Muscle layer of colon (tissue), 2 donors: ENCODE measurements around the gene FAAP100.
A peak's percentile ranks its signal among the peaks of the same experiment; 100 is the strongest.

Experiments
- H3K27ac ChIP-seq: one replicate; pipeline ENCODE4 v1.7.0; 2013; ENCODE audit warnings: low read depth, mild to moderate bottlenecking, low read length, moderate library complexity
- H3K27me3 ChIP-seq, 2 donors: one replicate each; pipeline ENCODE4 v1.7.0; 2013; ENCODE audit warnings: low read length in 2 of 2, mild to moderate bottlenecking in 2 of 2; ENCODE audit not compliant: insufficient read depth in 2 of 2, control insufficient read depth in 1 of 2
- H3K36me3 ChIP-seq: one replicate; pipeline ENCODE4 v1.7.0; 2013; ENCODE audit warnings: mild to moderate bottlenecking, low read length; ENCODE audit not compliant: insufficient read depth
- H3K4me1 ChIP-seq: one replicate; pipeline ENCODE4 v1.7.0; 2013; ENCODE audit warnings: mild to moderate bottlenecking, low read length; ENCODE audit not compliant: insufficient read depth
- H3K4me3 ChIP-seq, 2 donors: one replicate each; pipeline ENCODE4 v1.7.0; 2013; ENCODE audit warnings: low read length in 2 of 2, low read depth in 1 of 2, mild to moderate bottlenecking in 1 of 2, moderate library complexity in 1 of 2
- H3K9ac ChIP-seq: one replicate; pipeline ENCODE4 v1.7.0; 2013; ENCODE audit warnings: low read length
- H3K9me3 ChIP-seq: one replicate; pipeline ENCODE4 v1.7.0; 2013; ENCODE audit warnings: mild to moderate bottlenecking, low read length
- donor health status: abdominal sarcoma.
- donor health status: Adenocarcinoma of cecum.

Gene FAAP100

DNA sequence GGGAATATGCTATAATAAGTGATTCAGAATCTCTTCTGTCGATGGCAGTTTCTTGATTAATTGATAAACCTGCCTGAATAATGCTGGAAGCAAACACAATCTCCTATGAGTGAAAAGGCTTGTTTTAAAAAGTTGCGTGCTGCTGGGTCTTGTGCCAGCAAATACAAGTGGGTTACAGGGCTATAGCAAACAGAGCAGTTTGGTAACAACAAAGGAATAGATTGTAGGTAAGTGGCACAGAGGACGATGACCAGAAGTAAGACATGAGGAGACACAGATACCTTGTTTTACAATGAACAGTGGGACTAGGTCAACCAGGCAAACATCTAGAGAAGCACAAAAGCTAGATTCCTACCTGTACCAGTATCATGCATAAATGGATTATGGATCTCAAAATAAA, 23.7 kb upstream of the FAAP100 start:
- H3K27ac ChIP-seq, result no peak overlapping the region
- peaks cover 16% of the 10 kb centered on the region for H3K4me1 ChIP-seq
- H3K27me3 ChIP-seq, result no peaks in the 10 kb centered on the region
- H3K9ac ChIP-seq, result no peak overlapping the region
- H3K36me3 ChIP-seq, result peaks cover 41% of the 10 kb centered on the region
- no peaks in the 10 kb centered on the region for H3K9me3 ChIP-seq
- H3K4me3 ChIP-seq, result no peak overlapping the region

DNA sequence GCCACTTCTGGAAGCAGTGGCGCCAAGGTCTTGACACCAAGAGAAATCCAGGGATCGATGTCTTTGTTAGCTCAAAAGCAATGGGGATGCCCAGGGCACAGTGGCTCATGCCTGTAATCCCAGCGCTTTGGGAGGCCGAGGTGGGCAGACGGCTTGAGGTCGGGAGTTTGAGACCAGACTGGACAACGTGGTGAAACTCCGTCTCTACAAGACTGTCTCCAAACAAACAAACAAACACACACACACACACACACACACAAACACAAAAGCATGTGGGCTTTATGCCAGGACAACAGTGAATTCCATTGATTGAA, 22.4 kb upstream of the FAAP100 start:
- Histone ChIP-seq H3K4me1 (peaks cover 16% of the 10 kb centered on the region), H3K27me3 (no peaks in the 10 kb centered on the region), H3K4me3 (no peak overlapping the region), H3K9me3 (no peaks in the 10 kb centered on the region), H3K36me3 (peaks cover 48% of the 10 kb centered on the region), H3K9ac (no peak overlapping the region), H3K27ac (no peak overlapping the region)

DNA sequence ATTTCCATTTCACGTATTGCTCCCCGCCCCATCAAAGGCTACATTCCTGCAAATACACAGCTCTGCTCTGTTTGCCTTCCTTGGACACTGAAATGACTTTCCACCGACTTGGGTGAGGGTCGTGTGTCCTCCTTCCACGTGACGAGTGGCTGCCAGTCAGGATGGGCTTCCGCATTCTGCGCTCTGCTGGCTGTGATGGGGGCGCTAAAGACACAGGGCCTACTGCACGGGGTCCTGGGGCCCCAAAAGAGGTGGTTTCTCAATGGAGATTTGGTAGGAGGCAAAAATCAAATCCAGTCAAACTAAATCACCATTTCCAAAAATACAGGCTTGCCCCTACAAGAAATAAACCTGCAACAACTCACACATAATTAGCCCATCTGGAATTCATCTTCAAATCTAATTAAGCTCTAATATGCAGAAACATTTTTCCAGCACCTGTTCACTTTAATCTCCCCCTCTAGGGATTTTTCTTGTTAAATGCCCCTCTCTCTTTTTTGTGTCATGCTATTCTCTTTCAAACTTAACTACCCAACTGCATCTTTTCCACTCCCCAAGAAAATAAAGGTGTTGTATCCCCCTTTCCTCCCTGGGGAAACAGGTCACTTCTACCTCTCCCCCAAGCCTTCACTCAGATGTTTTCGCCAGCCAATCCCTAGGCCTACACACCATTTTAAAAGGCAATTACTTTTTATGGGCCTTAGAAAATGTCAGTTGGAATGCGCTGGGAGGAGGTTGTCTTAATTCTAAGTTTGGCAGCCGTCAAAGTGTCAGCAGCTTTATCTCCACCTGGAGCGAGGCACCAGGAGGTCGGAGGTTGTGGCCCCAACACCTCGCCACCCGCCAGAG, 21.9 kb upstream of the FAAP100 start:
- peaks cover 16% of the 10 kb centered on the region for H3K4me1 ChIP-seq
- no peaks in the 10 kb centered on the region for H3K9me3 ChIP-seq
- no peak overlapping the region for H3K27ac ChIP-seq
- H3K27me3 ChIP-seq, result no peaks in the 10 kb centered on the region
- H3K36me3 ChIP-seq, result peaks cover 50% of the 10 kb centered on the region
- no peak overlapping the region for H3K9ac ChIP-seq
- no peak overlapping the region for H3K4me3 ChIP-seq

DNA sequence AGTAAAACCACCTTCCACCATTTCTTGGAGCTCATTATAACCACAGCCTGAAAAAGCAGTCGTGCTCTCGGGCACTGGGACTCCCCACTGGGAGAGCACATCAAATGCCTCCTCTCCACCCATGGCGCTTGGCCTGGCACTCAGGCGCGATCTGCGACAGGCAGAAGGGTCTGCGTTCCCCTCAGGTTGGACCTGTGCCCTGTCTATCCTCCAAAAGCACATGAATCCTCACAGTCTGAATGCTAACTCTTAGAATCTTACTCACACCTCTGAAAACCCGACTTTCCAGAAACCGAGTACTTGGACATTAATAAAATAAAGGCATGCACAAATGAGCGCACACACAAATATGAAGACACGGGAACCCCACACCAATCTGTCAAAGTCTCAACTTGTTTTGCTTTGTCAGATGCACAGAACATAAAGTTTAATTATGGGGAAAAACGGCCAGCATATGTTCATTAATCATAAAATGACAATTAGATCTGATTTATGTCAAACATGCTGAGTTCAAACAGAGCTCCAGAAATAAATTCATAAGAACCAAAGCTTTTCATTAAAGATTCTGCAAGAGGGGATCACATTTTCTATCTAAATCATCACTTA, 20.5 kb upstream of the FAAP100 start:
- H3K27me3 ChIP-seq, result no peaks in the 10 kb centered on the region
- no peak overlapping the region for H3K9ac ChIP-seq
- H3K36me3 ChIP-seq, result peaks cover 62% of the 10 kb centered on the region
- H3K4me3 ChIP-seq, result no peak overlapping the region
- H3K27ac ChIP-seq, result no peak overlapping the region
- peaks cover 29% of the 10 kb centered on the region for H3K4me1 ChIP-seq
- H3K9me3 ChIP-seq, result no peaks in the 10 kb centered on the region

DNA sequence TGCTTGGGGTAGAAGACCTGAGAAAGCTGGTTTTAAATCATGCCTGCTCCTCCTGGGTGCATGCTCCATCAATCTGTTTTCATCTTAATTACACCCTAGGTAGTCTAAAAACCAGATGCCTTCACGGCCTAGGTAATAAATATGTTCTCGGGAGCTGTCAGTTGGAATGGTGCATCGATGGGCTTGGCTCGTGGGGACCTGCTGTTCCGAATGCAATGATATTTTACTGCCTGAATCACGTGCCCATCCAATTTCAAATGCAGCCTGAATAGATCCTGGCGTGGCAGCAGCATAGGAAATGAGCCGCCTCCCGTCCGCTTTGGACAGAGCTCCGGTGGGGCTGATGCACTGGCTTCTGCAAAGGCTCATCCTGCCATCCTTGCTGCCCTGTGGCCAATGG, 18.8 kb upstream of the FAAP100 start:
- H3K9ac ChIP-seq, result no peak overlapping the region
- H3K4me1 ChIP-seq, result peaks cover 37% of the 10 kb centered on the region
- no peaks in the 10 kb centered on the region for H3K27me3 ChIP-seq
- H3K4me3 ChIP-seq, result no peak overlapping the region
- peaks cover 58% of the 10 kb centered on the region for H3K36me3 ChIP-seq
- H3K27ac ChIP-seq, result no peak overlapping the region
- no peaks in the 10 kb centered on the region for H3K9me3 ChIP-seq

DNA sequence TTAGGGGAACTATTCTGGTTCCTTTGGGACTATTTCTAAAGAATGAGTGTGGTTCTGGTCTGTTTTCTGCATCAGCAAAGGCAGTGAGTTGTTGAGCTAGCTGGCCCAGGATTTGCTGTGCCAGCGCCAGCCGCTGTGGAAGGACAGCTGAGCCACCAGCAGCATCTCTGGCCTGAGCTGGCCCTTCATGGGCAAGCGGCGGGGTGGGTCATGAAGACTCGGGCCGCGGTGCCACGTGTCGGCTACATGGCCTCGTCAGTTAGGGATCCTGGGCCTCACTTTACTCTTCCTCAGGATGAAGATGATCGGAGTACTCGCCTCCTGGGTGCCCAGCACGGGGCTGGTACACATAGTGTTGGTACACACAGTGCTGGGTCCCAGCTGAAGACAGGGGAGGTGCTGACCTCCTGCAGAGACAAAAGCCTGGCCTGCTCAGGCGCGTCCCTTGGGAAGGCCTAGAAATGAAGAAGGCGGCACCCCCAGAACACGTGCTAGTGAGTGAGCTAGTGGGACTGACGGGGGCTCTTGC, 17.9 kb upstream of the FAAP100 start:
- Histone ChIP-seq H3K27ac (no peak overlapping the region), H3K9ac (no peak overlapping the region), H3K9me3 (no peaks in the 10 kb centered on the region), H3K36me3 (peaks cover 57% of the 10 kb centered on the region), H3K4me3 (no peak overlapping the region), H3K4me1 (peaks cover 37% of the 10 kb centered on the region), H3K27me3 (no peaks in the 10 kb centered on the region)

DNA sequence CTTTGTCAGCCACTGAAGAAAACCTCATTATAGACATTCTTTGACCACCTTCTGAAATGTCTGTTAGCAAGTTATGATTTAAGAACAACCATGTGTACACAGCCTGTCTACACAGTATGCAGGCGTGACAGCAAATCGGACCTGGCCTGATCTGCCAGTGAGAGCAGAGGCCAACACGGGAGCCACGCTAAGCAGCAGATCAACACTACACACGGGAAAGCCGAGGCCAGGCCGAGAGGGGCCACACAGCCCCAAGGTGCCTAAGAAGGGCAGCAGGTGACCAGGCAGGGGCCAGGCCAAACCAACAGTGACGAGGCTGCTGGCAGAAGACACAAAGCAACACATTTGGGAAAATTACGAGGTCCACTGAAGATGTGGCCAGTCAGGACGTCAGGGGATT, 16.3 kb upstream of the FAAP100 start:
- Histone ChIP-seq H3K27ac (peak overlapping the region; percentile 56), H3K27me3 (no peaks in the 10 kb centered on the region), H3K4me3 (no peak overlapping the region), H3K36me3 (peaks cover 64% of the 10 kb centered on the region), H3K9me3 (no peaks in the 10 kb centered on the region), H3K9ac (no peak overlapping the region), H3K4me1 (peaks cover 37% of the 10 kb centered on the region)

DNA sequence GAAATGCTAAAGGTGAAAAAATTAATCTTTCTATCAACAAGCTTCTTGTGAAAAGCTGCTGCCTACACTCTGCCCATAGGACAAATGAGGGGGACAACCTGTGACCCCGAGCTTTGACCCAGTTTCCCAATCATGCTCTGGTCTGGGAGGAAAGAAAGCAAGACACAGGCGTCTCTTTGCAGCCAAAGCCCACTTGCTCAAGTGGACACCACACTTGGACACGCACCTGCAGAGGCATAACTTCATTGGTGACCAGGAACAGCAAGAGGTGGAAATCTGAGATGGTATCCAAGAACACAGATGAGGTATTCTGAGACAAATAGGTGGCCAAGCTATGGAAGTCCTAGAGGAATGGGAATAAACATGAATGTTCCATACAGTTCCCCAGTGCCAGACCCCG, 15.0 kb upstream of the FAAP100 start:
- H3K27ac ChIP-seq, result peak overlapping the region; percentile 93
- no peaks in the 10 kb centered on the region for H3K27me3 ChIP-seq
- H3K4me3 ChIP-seq, result peak overlapping the region; percentile 28 to 29
- H3K9ac ChIP-seq, result no peak overlapping the region
- peaks cover 37% of the 10 kb centered on the region for H3K4me1 ChIP-seq
- H3K9me3 ChIP-seq, result no peaks in the 10 kb centered on the region
- H3K36me3 ChIP-seq, result peaks cover 73% of the 10 kb centered on the region

DNA sequence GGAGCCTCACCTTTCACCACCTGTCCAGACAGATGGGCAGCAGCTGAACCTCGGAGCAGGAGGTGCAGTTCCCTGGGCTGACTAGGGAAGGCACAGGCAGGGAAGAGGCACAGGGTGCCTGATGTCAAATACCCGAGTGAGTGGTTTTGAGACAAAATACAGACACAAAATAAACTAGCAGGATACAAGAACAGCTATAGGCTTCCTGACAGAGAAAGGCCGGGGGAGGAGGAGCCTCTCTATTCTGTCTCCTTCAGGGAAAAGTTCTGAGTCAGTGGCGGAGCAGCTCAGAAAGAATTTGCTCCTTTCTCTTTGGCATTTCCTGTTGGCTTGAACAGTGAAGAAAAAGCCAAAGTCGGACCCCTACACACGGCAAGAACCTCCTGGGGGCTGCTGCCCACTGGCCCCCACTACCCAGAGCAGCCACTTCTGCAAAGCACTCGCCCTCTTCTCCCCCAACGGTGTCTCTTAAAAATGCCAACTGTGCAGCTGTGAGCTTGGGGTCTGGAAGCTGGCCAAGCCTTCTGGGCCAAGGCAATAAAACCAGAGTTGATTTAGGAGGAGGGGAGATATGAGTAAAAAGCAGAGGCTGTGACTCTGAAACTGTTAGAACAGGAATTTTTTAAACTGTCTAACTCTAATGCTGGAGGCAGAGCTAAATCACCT, 14.4 kb upstream of the FAAP100 start:
- Histone ChIP-seq H3K27me3 (no peaks in the 10 kb centered on the region), H3K4me3 (peak overlapping the region; percentile 28 to 29), H3K9ac (peak overlapping the region; percentile 15), H3K27ac (peak overlapping the region; percentile 93), H3K36me3 (peaks cover 71% of the 10 kb centered on the region), H3K4me1 (peaks cover 37% of the 10 kb centered on the region), H3K9me3 (no peaks in the 10 kb centered on the region)

DNA sequence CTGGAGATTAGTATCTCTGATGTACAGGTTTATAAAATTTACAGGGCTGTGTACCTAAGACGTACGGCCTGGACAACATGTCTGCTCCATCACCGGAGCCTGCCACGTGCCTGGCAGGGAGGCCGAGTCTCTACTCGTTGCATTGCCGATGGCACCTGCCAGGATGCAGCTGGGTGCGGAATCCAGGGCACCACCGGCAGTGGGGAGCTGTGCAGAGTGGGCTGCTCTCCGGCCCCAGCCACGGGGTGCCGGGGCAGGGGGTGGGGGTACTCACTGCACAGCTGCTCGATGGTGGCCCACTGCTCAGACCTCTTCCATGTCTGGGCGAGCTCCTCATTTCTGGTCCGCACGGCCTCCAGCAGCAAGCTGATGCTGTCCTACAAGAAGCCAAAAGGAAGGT, 13.1 kb upstream of the FAAP100 start:
- H3K4me1 ChIP-seq, result peaks cover 37% of the 10 kb centered on the region
- no peak overlapping the region for H3K4me3 ChIP-seq
- peaks cover 68% of the 10 kb centered on the region for H3K36me3 ChIP-seq
- no peaks in the 10 kb centered on the region for H3K27me3 ChIP-seq
- H3K27ac ChIP-seq, result peak overlapping the region; percentile 93
- no peak overlapping the region for H3K9ac ChIP-seq
- no peaks in the 10 kb centered on the region for H3K9me3 ChIP-seq

DNA sequence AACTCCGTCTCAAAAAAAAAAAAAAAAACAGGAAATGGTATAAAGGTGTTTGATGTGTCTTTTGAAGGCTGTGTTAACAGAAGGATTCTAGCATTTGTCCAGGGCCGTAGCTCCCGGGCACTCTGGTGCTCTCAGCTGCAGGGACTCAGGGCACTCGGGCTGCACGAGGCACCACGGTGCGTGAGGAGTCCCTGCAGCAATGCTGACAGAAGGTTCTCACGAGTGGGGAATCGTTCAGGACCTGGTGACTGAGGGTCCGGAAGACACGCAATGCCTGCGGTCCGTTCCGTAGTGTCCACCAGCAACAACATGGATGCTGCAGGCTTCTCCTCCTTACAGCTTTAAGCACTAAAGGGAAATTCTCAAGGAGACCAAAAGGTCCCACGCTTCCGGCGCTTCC, 12.6 kb upstream of the FAAP100 start:
- H3K27me3 ChIP-seq, result no peaks in the 10 kb centered on the region
- no peaks in the 10 kb centered on the region for H3K9me3 ChIP-seq
- H3K27ac ChIP-seq, result no peak overlapping the region
- H3K36me3 ChIP-seq, result peaks cover 64% of the 10 kb centered on the region
- no peak overlapping the region for H3K9ac ChIP-seq
- no peak overlapping the region for H3K4me3 ChIP-seq
- H3K4me1 ChIP-seq, result peaks cover 37% of the 10 kb centered on the region
